ENCODE measurements around the gene ARHGAP30. TPM values are rescaled to one million over a fixed set of nuclear protein-coding genes. Genes with fewer than 3 reads are reported as not detected.
A peak's percentile ranks its signal among the peaks of the same experiment; 100 is the strongest.

ARHGAP30 gene
- total and polyA plus RNA-seq, 2 of the 4 experiments (the other 2 are of a cell fraction), result 0.02 TPM; not detected in 1

- Histone ChIP-seq H3K4ac (ENCODE audit: low read depth, low read length) (no peak overlapping the region), H3K18ac (ENCODE audit: low read depth, low read length) (no peak overlapping the region), H2AFZ (replicated peaks; ENCODE audit: low read length, poor library complexity) (peak overlapping the region; percentile 92), H3K27me3 (ENCODE audit: control insufficient read depth, insufficient read depth, low read length) (peaks cover 28% of the 10 kb centered on the region), H3K36me3 (ENCODE audit: control insufficient read depth, insufficient read depth, low read length) (no peaks in the 10 kb centered on the region), H3K9me3 (ENCODE audit: control insufficient read depth, insufficient read depth, low read length) (no peaks in the 10 kb centered on the region), H3K79me1 (ENCODE audit: low read depth in 1 of 2, low read length in 2 of 2) (no peaks in the 10 kb centered on the region), H3K9ac (ENCODE audit: low read depth, low read length) (no peak overlapping the region), H3K23ac (ENCODE audit: low read depth, low read length) (no peak overlapping the region), H4K20me1 (ENCODE audit: insufficient read depth, low read length) (no peaks in the 10 kb centered on the region), H3K9me1 (ENCODE audit: insufficient read depth, low read length) (peaks cover 6% of the 10 kb centered on the region; the same call in 1 of the 2 replicates), H2BK5ac (ENCODE audit: low read depth, low read length, poor library complexity, severe bottlenecking) (no peak overlapping the region), H2BK15ac (ENCODE audit: low read depth, low read length) (no peak overlapping the region), H2BK20ac (ENCODE audit: low read depth, low read length) (no peak overlapping the region), H3K4me2 (ENCODE audit: low read depth, low read length) (peak overlapping the region; percentile 99), H2AK9ac (replicated peaks; ENCODE audit: low read depth, low read length, poor library complexity) (no peak overlapping the region), H3K4me3 (ENCODE audit: insufficient read depth, low read depth, low read length) (peak overlapping the region; percentile 58), H3K4me1 (ENCODE audit: control insufficient read depth, insufficient read depth, low read length) (peaks cover 3% of the 10 kb centered on the region; the same call in 1 of the 2 replicates), H3K56ac (ENCODE audit: extremely low read depth, insufficient read depth, low read length) (no peak overlapping the region), H2BK120ac (ENCODE audit: low read depth, low read length) (no peak overlapping the region), H3K14ac (replicated peaks; ENCODE audit: low read depth, low read length) (no peak overlapping the region), H4K91ac (ENCODE audit: insufficient read depth, low read depth, low read length) (no peak overlapping the region), H2AK5ac (ENCODE audit: low read depth, low read length) (no peak overlapping the region), H4K8ac (ENCODE audit: low read depth in 2 of 2, low read length in 2 of 2) (no peak overlapping the region), H4K5ac (ENCODE audit: low read depth, low read length) (no peak overlapping the region), H3K27ac (ENCODE audit: insufficient read depth, low read length) (no peak overlapping the region)
- no TSS peak for BruUV-seq (replicated peaks)
- TF ChIP-seq MAZ (IDR thresholded peaks at IDR 0.05; ENCODE audit: borderline replicate concordance, low read depth, low read length) (no peak), RCOR1 (IDR thresholded peaks at IDR 0.05; ENCODE audit: insufficient replicate concordance, low read length) (no peak), FOS (IDR thresholded peaks at IDR 0.05; ENCODE audit: low read depth, low read length) (no peak), CHD1 (IDR thresholded peaks at IDR 0.05; ENCODE audit: low read depth, low read length) (no peak), POLR2A (IDR thresholded peaks at IDR 0.05; ENCODE audit: low read depth, low read length) (no peak), RFX5 (IDR thresholded peaks at IDR 0.05; ENCODE audit: low read depth, low read length) (no peak)
- intact Hi-C loops (cut with micrococcal nuclease), result no loop called here
- DNase-seq (peak; percentile 20), ATAC-seq (ENCODE audit: low read depth) (peak; percentile 67)
- in situ Hi-C loops (cut with MboI; ENCODE audit: low sequenced_read_pairs), result no loop called here
- POLR2A ChIA-PET (ENCODE audit: unreplicated experiment), result no interaction called here
- CTCF ChIA-PET, result interaction anchor here (1.3 kb wide), 1 partner anchor 24 kb away, joined by 5 read pairs; no protein-coding TSS in a partner anchor
- dilution Hi-C loops (cut with HindIII; ENCODE audit: low sequenced_read_pairs, unreplicated experiment), result no loop called here
- 0% methylated on average over 9 of the region's 34 CpGs; no CpG with 5 or more reads in 1 of the 2 experiments for WGBS, 2 experiments (ENCODE audit: extremely low coverage in 2 of 2, insufficient read length in 1 of 2)
Measured at GRCh38 chr1:161021165-161021969, 48.3 kb downstream of the ARHGAP30 start.

Data from IMR-90 (cell line).